ENCODE measurements around the gene CYP2E1.
"Not testable (repeated sequence)": the region's sequence is repeated elsewhere in the genome, so short reads cannot be mapped to it uniquely, and the experiment has no call there.

CYP2E1 gene

GRCh38 chr10:133569801-133570200 is 42.6 kb downstream of the CYP2E1 start:
- not testable (repeated sequence) for DNase-seq (ENCODE audit: low read depth in 3 of 3)

- not testable (repeated sequence) for DNase-seq (ENCODE audit: low read depth in 3 of 3)
These were observed 44.9 kb downstream of the CYP2E1 start for GRCh38 chr10:133572055-133572454.

GRCh38 chr10:133573460-133573859 is 46.3 kb downstream of the CYP2E1 start:
- not testable (repeated sequence) for DNase-seq (ENCODE audit: low read depth in 3 of 3)

- not testable (repeated sequence) for DNase-seq (ENCODE audit: low read depth in 3 of 3)
These were observed 49.9 kb downstream of the CYP2E1 start for GRCh38 chr10:133577037-133577436.

All from stimulated activated CD4-positive, alpha-beta T cell treated with anti-CD3 and anti-CD28 coated beads, TNF-alpha, amount 100 ng/mL, for 24 hours (primary cell).